ENCODE data around the gene FAM78A. TPM values are rescaled to one million over a fixed set of nuclear protein-coding genes. Genes with fewer than 3 reads are reported as not detected.

Gene FAM78A
- total and polyA plus RNA-seq, 9 donors: 0.60 to 9.4 (median 2.3) TPM

- no peak overlapping the region for H3K4me3 ChIP-seq
- intact Hi-C loops (cut with DNase I): no loop called here
- TF ChIP-seq POLR2A (IDR thresholded peaks at IDR 0.05) (no peak), EP300 (IDR thresholded peaks at IDR 0.05) (no peak)
- TF ChIP-seq, protein P1, sequence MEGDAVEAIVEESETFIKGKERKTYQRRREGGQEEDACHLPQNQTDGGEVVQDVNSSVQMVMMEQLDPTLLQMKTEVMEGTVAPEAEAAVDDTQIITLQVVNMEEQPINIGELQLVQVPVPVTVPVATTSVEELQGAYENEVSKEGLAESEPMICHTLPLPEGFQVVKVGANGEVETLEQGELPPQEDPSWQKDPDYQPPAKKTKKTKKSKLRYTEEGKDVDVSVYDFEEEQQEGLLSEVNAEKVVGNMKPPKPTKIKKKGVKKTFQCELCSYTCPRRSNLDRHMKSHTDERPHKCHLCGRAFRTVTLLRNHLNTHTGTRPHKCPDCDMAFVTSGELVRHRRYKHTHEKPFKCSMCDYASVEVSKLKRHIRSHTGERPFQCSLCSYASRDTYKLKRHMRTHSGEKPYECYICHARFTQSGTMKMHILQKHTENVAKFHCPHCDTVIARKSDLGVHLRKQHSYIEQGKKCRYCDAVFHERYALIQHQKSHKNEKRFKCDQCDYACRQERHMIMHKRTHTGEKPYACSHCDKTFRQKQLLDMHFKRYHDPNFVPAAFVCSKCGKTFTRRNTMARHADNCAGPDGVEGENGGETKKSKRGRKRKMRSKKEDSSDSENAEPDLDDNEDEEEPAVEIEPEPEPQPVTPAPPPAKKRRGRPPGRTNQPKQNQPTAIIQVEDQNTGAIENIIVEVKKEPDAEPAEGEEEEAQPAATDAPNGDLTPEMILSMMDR (IDR thresholded peaks at IDR 0.05): no peak
- no peak for DNase-seq
- H3K4me1 ChIP-seq (ENCODE audit: insufficient read depth): no peaks in the 10 kb centered on the region
- H3K27me3 ChIP-seq: no peaks in the 10 kb centered on the region
- no peaks in the 10 kb centered on the region for H3K9me3 ChIP-seq
- WGBS, 3 donors: 73 to 77% (median 76%) methylated on average over 11 of the region's 11 CpGs
- H3K27ac ChIP-seq: no peak overlapping the region
- no peaks in the 10 kb centered on the region for H3K36me3 ChIP-seq
Observed at GRCh38 chr9:131303381-131304321, 27.3 kb upstream of the FAM78A start.

DNA sequence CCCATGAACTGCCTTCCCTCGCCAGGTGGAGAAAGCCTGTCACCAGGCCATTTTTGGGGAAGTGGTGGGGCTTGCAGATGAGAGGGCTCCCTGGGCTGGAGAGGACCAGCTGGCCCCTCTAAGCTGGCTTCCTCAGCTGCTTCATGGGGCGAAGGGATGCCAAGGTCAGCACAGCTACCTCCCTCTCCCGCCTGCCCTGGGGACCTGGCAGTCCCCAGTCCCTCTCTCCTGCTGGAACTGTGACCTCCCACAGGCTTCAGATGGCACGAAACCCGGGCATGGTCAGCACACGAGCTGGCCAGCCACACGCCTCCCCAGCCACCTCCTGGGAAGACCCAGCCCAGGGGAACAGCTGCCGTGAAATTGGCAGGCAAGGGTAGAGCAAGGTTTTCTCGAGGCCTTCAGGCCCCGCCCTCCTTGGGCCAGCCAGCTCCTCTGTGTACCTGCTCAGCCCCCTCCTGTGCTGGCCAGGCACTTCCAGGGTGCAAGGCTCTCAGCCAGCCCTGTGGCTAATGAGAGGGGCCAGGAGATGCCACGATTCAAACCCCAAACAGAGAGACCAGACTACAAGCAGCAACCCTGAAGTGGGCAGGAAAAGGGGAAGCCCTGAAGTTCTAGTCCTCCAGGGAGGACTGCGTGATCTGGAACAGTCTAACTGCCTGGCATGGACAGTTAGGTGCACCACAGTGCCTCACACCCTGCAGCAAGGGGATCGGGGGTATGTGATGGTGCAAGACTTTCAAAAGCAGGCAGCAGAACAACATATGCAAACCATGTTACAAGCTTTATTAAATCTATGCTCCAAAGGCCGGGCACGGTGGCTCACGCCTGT, 26.1 kb upstream of the FAM78A start:
- H3K27me3 ChIP-seq: no peaks in the 10 kb centered on the region
- intact Hi-C loops (cut with DNase I): no loop called here
- WGBS, 3 donors: 76 to 96% (median 81%) methylated on average over 8 to 16 of the region's 16 CpGs
- H3K4me3 ChIP-seq: no peak overlapping the region
- H3K36me3 ChIP-seq: no peaks in the 10 kb centered on the region
- DNase-seq: no peak
- H3K27ac ChIP-seq: no peak overlapping the region
- TF ChIP-seq EP300 (IDR thresholded peaks at IDR 0.05): no peak
- TF ChIP-seq, protein P1 (IDR thresholded peaks at IDR 0.05): no peak
- no peak for TF ChIP-seq POLR2A (IDR thresholded peaks at IDR 0.05)
- H3K4me1 ChIP-seq (ENCODE audit: insufficient read depth): no peaks in the 10 kb centered on the region
- H3K9me3 ChIP-seq: no peaks in the 10 kb centered on the region

DNA sequence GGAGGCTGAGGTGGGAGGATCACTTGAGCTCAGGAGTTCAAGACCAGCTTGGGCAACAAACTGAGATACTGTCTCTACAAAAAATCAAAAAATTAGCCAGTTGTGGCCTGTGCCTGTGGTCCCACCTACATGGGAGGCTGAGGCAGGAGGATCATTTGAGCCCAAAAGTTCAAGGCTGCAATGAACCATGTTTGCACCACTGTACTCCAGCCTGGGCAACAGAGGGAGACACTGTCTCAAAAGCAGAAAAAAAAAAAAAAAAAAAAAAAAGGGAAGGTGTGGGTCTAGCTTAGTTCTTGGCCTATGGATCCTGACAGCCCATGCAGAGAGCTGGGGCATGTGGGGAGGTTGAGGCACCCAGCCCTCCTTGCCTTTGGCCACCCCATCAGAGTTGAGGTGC, 24.1 kb upstream of the FAM78A start:
- no peak overlapping the region for H3K27ac ChIP-seq

GRCh38 chr9:131299961-131300347, 23.6 kb upstream of the FAM78A start:
- Histone ChIP-seq H3K4me3 (no peak overlapping the region), H3K27ac (no peak overlapping the region), H3K27me3 (no peaks in the 10 kb centered on the region), H3K4me1 (ENCODE audit: insufficient read depth) (no peaks in the 10 kb centered on the region), H3K9me3 (no peaks in the 10 kb centered on the region), H3K36me3 (no peaks in the 10 kb centered on the region)
- WGBS, 3 donors: 66 to 83% (median 76%) methylated on average over 5 of the region's 5 CpGs
- no peak for DNase-seq
- intact Hi-C loops (cut with DNase I): no loop called here
- TF ChIP-seq, protein P1 (IDR thresholded peaks at IDR 0.05): no peak
- TF ChIP-seq EP300 (IDR thresholded peaks at IDR 0.05) (no peak), POLR2A (IDR thresholded peaks at IDR 0.05) (no peak)

More for the DNA sequence above, 24.1 kb upstream of the FAM78A start:
- H3K27me3 ChIP-seq: no peaks in the 10 kb centered on the region
- H3K9me3 ChIP-seq: no peaks in the 10 kb centered on the region
- intact Hi-C loops (cut with DNase I): no loop called here
- H3K4me3 ChIP-seq: no peak overlapping the region
- TF ChIP-seq POLR2A (IDR thresholded peaks at IDR 0.05) (no peak), EP300 (IDR thresholded peaks at IDR 0.05) (no peak)
- TF ChIP-seq, protein P1 (IDR thresholded peaks at IDR 0.05): no peak
- H3K36me3 ChIP-seq: no peaks in the 10 kb centered on the region
- no peaks in the 10 kb centered on the region for H3K4me1 ChIP-seq (ENCODE audit: insufficient read depth)
- no peak for DNase-seq

Data from ovary (tissue), 9 donors.